GM12878 (cell line): ENCODE results near the gene IGFALS. TPM values are rescaled to one million over a fixed set of nuclear protein-coding genes. Genes with fewer than 3 reads are reported as not detected.

Experiments used
- BHLHE40 ChIP-seq, 2 experiments: fragments of 450-650 bp in 1 of 2; IDR thresholded peaks; 2 replicates each; pipeline ENCODE4 v1.6.1; 2011 to 2017; ENCODE audit warnings: low read depth in 2 of 2, borderline replicate concordance in 1 of 2, improper control_type of control experiment in 1 of 2, low read length in 1 of 2, mild to moderate bottlenecking in 1 of 2
- CEBPZ ChIP-seq: fragments of 150-350 bp; IDR thresholded peaks from 2 replicates; pipeline ENCODE4 v1.6.1; 2016; ENCODE audit warnings: low read depth, low read length
- DPF2 ChIP-seq: fragments of 450-650 bp; IDR thresholded peaks from 2 replicates; pipeline ENCODE4 v1.6.1; 2017; ENCODE audit warnings: mild to moderate bottlenecking
- E2F4 ChIP-seq: IDR thresholded peaks from 2 replicates; pipeline ENCODE4 v1.6.1; 2012; ENCODE audit warnings: low read depth, low read length, improper control_type of control experiment
- EZH2 ChIP-seq: IDR thresholded peaks from 2 replicates; pipeline ENCODE4 v1.6.1; 2012; ENCODE audit warnings: low read depth, mild to moderate bottlenecking, control low read depth, inconsistent platforms, low read length, borderline replicate concordance; ENCODE audit not compliant: control insufficient read depth
- FOS ChIP-seq: IDR thresholded peaks from 3 replicates; pipeline ENCODE4 v1.6.1; 2011; ENCODE audit warnings: borderline replicate concordance; ENCODE audit not compliant: insufficient read length; ENCODE audit errors: extremely low read depth
- IKZF2 ChIP-seq, 2 experiments: fragments of 450-650 bp; IDR thresholded peaks; 2 replicates each; pipeline ENCODE4 v1.6.1; 2017; ENCODE audit warnings: mild to moderate bottlenecking in 2 of 2, moderate library complexity in 2 of 2
- IRF4 ChIP-seq: IDR thresholded peaks from 2 replicates; pipeline ENCODE4 v1.6.1; 2011; ENCODE audit warnings: low read depth, low read length
- LARP7 ChIP-seq: fragments of 450-650 bp; IDR thresholded peaks from 2 replicates; pipeline ENCODE4 v1.6.1; 2017; ENCODE audit warnings: mild to moderate bottlenecking
- MYB ChIP-seq: fragments of 150-350 bp; IDR thresholded peaks from 2 replicates; pipeline ENCODE4 v1.6.1; 2014; ENCODE audit warnings: mild to moderate bottlenecking, low read depth, low read length, borderline replicate concordance
- MYC ChIP-seq: IDR thresholded peaks from 2 replicates; pipeline ENCODE4 v1.6.1; 2011; ENCODE audit warnings: mild to moderate bottlenecking, low read length, moderate library complexity, inconsistent platforms; ENCODE audit not compliant: insufficient read depth, insufficient replicate concordance, insufficient read length, severe bottlenecking
- NBN ChIP-seq: fragments of 450-650 bp; IDR thresholded peaks from 2 replicates; pipeline ENCODE4 v1.6.1; 2016
- RUNX3 ChIP-seq: IDR thresholded peaks from 2 replicates; pipeline ENCODE4 v1.6.1; 2012; ENCODE audit warnings: low read length, inconsistent platforms
- SKIL ChIP-seq: fragments of 450-650 bp; IDR thresholded peaks from 2 replicates; pipeline ENCODE4 v1.6.1; 2017; ENCODE audit warnings: mild to moderate bottlenecking, low read depth, inconsistent platforms; ENCODE audit not compliant: poor library complexity, severe bottlenecking
- SREBF2 ChIP-seq: IDR thresholded peaks from 2 replicates; pipeline ENCODE4 v1.6.1; 2012; ENCODE audit warnings: mild to moderate bottlenecking, low read length
- SRF ChIP-seq, 2 experiments: IDR thresholded peaks; 2 replicates each; pipeline ENCODE4 v1.6.1; 2011; ENCODE audit warnings: low read depth in 2 of 2, low read length in 2 of 2, mild to moderate bottlenecking in 1 of 2, moderate library complexity in 1 of 2
- TAF1 ChIP-seq: IDR thresholded peaks from 2 replicates; pipeline ENCODE4 v1.6.1; 2011; ENCODE audit warnings: mild to moderate bottlenecking, low read depth, low read length, borderline replicate concordance
- TCF12 ChIP-seq: IDR thresholded peaks from 2 replicates; pipeline ENCODE4 v1.6.1; 2011; ENCODE audit warnings: low read depth, mild to moderate bottlenecking, low read length
- USF1 ChIP-seq: IDR thresholded peaks from 2 replicates; pipeline ENCODE4 v1.6.1; 2011; ENCODE audit warnings: borderline replicate concordance, low read depth, mild to moderate bottlenecking, moderate library complexity, mixed read lengths, low read length; ENCODE audit not compliant: insufficient read depth; ENCODE audit errors: extremely low read length
- ZNF384 ChIP-seq: IDR thresholded peaks from 2 replicates; pipeline ENCODE4 v1.6.1; 2012; ENCODE audit warnings: low read depth, mild to moderate bottlenecking, low read length, improper control_type of control experiment, borderline replicate concordance
- polyA plus RNA-seq, 11 experiments: library from polyadenylated mRNA; depleted of rRNA in 4 of 11; unstranded in 6 of 11; stranded (reverse) in 5 of 11; fragments of >200 nt; fragmentation: Nextera tagmentation in 4 of 11; fragmentation: Illumina TruSeq in 1 of 11; extraction: Ambion mirVana in 4 of 11; extraction: Trizol in 1 of 11; gene quantifications; 1 replicate in 1 of 11; 2 replicates in 10 of 11; pipeline versions ENCODE4 v1.2.1 to v1.2.3, GENCODE V29; 2011 to 2016; ENCODE audit warnings: inconsistent platforms in 2 of 11, missing spikeins in 2 of 11, low read depth in 1 of 11
- total RNA-seq, 4 experiments: library from RNA; depleted of rRNA in 3 of 4; stranded (reverse); fragments of >200 nt in 3 of 4; fragmentation: Illumina TruSeq in 1 of 4; extraction: Trizol in 1 of 4; gene quantifications; 2 replicates each; pipeline versions ENCODE4 v1.2.1 to v1.2.3, GENCODE V29; 2013 to 2021

The IGFALS gene
- total and polyA plus RNA-seq, 10 of the 15 experiments (the other 5 are each of a cell fraction or from before 2014, with no cell fraction given), result 0.04 to 0.11 TPM; not detected in 8

GRCh38 chr16:1782408-1783264 is 10.9 kb downstream of the IGFALS start, which contains the start of the genes NUBP2 and SPSB3 (continued):
- no peak for TF ChIP-seq EZH2
- TF ChIP-seq IKZF2 (IDR thresholded peaks at IDR 0.05), result no peak
- peak; percentile 82 for TF ChIP-seq RUNX3
- TF ChIP-seq SREBF2, result 0 out of 2 replicates have a peak, but pooled peaks have one; percentile 24
- TF ChIP-seq USF1, result no peak
- peak; percentile 94 for TF ChIP-seq CEBPZ
- no peak for TF ChIP-seq E2F4
- TF ChIP-seq BHLHE40 (IDR thresholded peaks at IDR 0.05; ENCODE audit: borderline replicate concordance in 1 of 2, low read depth in 2 of 2, low read length in 1 of 2), result peak; percentile 23 to 81; a peak in 2 of 4 replicates
- peak; percentile 47; the same call in 1 of the 2 replicates for TF ChIP-seq TAF1
- peak; percentile 65 for TF ChIP-seq SKIL
- TF ChIP-seq DPF2, result peak; percentile 100
- TF ChIP-seq NBN, result peak; percentile 92
- no peak for TF ChIP-seq TCF12
- TF ChIP-seq ZNF384, result no peak
- TF ChIP-seq IRF4, result no peak
- TF ChIP-seq FOS, result peak; percentile 86
- TF ChIP-seq LARP7, result peak; percentile 96
- TF ChIP-seq MYC, result peak; percentile 81
- no peak for TF ChIP-seq MYB
- TF ChIP-seq SRF (IDR thresholded peaks at IDR 0.05; ENCODE audit: low read depth in 2 of 2, low read length in 2 of 2), result peak in 1 of 2 experiments; percentile 63; a peak in 1 of 4 replicates
